Measurements from ENCODE around the gene VPS72. TPM values are rescaled to one million over a fixed set of nuclear protein-coding genes. Genes with fewer than 3 reads are reported as not detected.

The VPS72 gene
- total and polyA plus RNA-seq, 2 donors = 40.2 to 47.2 TPM

- no peak for DNase-seq (ENCODE audit: low read depth in 6 of 9, low spot score in 9 of 9)
- Histone ChIP-seq H3K4me3 (ENCODE audit: low read length in 2 of 2) (no peak overlapping the region), H3K27me3 (ENCODE audit: control insufficient read depth in 2 of 2, insufficient read depth in 1 of 2, low read length in 1 of 2) (peaks cover 0 to 21% of the 10 kb centered on the region in 2 donors), H3K36me3 (ENCODE audit: control insufficient read depth in 2 of 2, insufficient read depth in 2 of 2, low read length in 1 of 2) (no peaks in the 10 kb centered on the region), H3K9me3 (ENCODE audit: control insufficient read depth in 2 of 2, insufficient read depth in 1 of 2, low read length in 1 of 2) (peaks cover 0 to 6% of the 10 kb centered on the region in 2 donors), H3K27ac (ENCODE audit: low read depth in 1 of 2, low read length in 1 of 2) (no peak overlapping the region), H3K4me1 (ENCODE audit: control insufficient read depth in 2 of 2, insufficient read depth in 2 of 2, low read length in 2 of 2) (peaks cover 6 to 39% of the 10 kb centered on the region in 2 donors)
- WGBS = 86% methylated on average over 7 of the region's 7 CpGs
Measured at GRCh38 chr1:151144474-151145303, 45.3 kb downstream of the VPS72 start.

GRCh38 chr1:151143986-151144385 is 46.0 kb downstream of the VPS72 start:
- Histone ChIP-seq H3K27ac (ENCODE audit: low read depth in 1 of 2, low read length in 1 of 2) (no peak overlapping the region), H3K4me3 (ENCODE audit: low read length in 2 of 2) (no peak overlapping the region), H3K9me3 (ENCODE audit: control insufficient read depth in 2 of 2, insufficient read depth in 1 of 2, low read length in 1 of 2) (peaks cover 0 to 6% of the 10 kb centered on the region in 2 donors), H3K4me1 (ENCODE audit: control insufficient read depth in 2 of 2, insufficient read depth in 2 of 2, low read length in 2 of 2) (peaks cover 6 to 39% of the 10 kb centered on the region in 2 donors), H3K36me3 (ENCODE audit: control insufficient read depth in 2 of 2, insufficient read depth in 2 of 2, low read length in 1 of 2) (no peaks in the 10 kb centered on the region), H3K27me3 (ENCODE audit: control insufficient read depth in 2 of 2, insufficient read depth in 1 of 2, low read length in 1 of 2) (peaks cover 0 to 21% of the 10 kb centered on the region in 2 donors)
- DNase-seq (ENCODE audit: low read depth in 6 of 9, low spot score in 9 of 9) = no peak
- 93% methylated on average over 5 of the region's 5 CpGs for WGBS

DNA sequence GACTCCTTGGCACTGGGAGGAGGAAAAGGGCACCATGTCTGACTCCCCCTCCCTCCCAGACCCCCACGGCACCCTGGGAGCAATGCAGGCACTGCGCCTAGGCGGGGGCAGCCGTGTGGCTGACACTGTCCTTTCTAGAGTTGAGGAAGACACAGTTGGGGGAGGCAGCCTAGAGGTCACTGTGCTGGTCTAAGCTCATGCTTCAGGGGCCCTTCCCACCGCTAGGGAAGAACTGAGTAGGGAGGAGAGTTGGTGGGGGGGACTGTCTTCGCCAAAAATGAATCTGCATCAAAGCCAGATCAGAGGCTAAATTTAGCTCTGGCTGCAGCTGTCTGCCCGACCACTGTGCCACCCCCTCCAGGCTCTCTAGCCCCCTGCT is 47.0 kb downstream of the VPS72 start:
- WGBS = 64% methylated on average over 7 of the region's 7 CpGs
- H3K4me1 ChIP-seq (ENCODE audit: control insufficient read depth in 2 of 2, insufficient read depth in 2 of 2, low read length in 2 of 2) = peaks cover 6 to 39% of the 10 kb centered on the region in 2 donors
- no peaks in the 10 kb centered on the region for H3K36me3 ChIP-seq (ENCODE audit: control insufficient read depth in 2 of 2, insufficient read depth in 2 of 2, low read length in 1 of 2)
- no peak overlapping the region for H3K4me3 ChIP-seq (ENCODE audit: low read length in 2 of 2)
- H3K27ac ChIP-seq (ENCODE audit: low read depth in 1 of 2, low read length in 1 of 2) = no peak overlapping the region
- no peak for DNase-seq (ENCODE audit: low read depth in 6 of 9, low spot score in 9 of 9)
- H3K27me3 ChIP-seq (ENCODE audit: control insufficient read depth in 2 of 2, insufficient read depth in 1 of 2, low read length in 1 of 2) = peaks cover 0 to 21% of the 10 kb centered on the region in 2 donors
- peaks cover 0 to 6% of the 10 kb centered on the region in 2 donors for H3K9me3 ChIP-seq (ENCODE audit: control insufficient read depth in 2 of 2, insufficient read depth in 1 of 2, low read length in 1 of 2)

DNA sequence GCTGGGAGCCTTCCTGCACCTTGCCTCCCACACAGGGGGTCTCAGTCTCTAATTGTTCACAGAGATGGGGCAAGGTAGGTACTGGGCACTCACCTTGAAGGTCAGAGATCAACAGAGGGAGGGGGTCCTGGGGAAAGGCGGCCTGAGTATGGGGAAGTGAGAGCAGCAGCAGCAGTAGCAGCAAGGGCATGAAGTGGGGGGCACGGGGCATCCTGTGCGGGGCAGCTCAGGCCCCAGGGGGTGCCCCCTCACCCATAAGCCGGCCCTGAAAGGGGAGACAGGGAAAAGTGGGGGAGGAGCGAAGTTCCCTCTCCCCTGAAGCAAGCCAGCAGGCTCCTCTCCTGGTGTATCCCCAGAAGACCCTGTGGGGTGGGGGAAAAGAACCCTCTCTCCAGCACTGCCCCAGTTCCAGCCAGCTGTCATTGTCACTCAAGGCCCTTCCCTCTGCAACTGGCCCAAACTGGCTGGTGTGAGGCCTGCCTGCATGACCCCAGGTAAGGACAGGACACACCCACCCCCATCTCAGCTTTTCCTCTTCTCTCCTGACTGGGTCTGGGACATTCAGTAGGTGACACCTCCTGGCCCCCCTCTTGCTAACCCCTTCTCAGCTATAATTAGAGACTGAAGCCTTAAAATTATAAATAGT is 47.5 kb downstream of the VPS72 start:
- DNase-seq (ENCODE audit: low read depth in 6 of 9, low spot score in 9 of 9) = no peak
- 91% methylated on average over 5 of the region's 5 CpGs for WGBS

DNA sequence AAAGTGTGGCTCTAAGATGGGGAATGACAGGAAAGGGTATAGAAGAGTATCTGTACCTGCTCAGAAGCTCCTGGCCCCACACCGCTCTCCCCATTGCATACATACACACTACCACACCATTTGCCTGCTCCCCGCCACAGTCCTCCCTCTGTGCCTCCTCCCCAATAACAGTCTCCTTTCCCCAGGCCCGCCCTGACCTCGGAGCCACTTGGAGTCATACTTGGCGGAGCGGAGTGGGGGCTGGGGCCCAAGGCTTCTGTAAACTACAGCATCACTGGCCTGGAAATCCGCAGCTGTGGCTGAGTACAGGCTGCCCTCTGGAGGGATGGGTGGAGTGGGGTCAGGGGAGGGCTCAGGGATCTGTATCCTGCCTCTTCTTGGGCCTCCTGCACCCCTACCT is 52.2 kb downstream of the VPS72 start:
- DNase-seq (ENCODE audit: low read depth in 6 of 9, low spot score in 9 of 9) = no peak
- peaks cover 0 to under 1% of the 10 kb centered on the region in 2 donors for H3K4me1 ChIP-seq (ENCODE audit: control insufficient read depth in 2 of 2, insufficient read depth in 2 of 2, low read length in 2 of 2)
- no peaks in the 10 kb centered on the region for H3K9me3 ChIP-seq (ENCODE audit: control insufficient read depth in 2 of 2, insufficient read depth in 1 of 2, low read length in 1 of 2)
- H3K4me3 ChIP-seq (ENCODE audit: low read length in 2 of 2) = no peak overlapping the region
- H3K27me3 ChIP-seq (ENCODE audit: control insufficient read depth in 2 of 2, insufficient read depth in 1 of 2, low read length in 1 of 2) = peaks cover 0 to 9% of the 10 kb centered on the region in 2 donors
- 97% methylated on average over 7 of the region's 7 CpGs for WGBS
- H3K27ac ChIP-seq (ENCODE audit: low read depth in 1 of 2, low read length in 1 of 2) = no peak overlapping the region
- H3K36me3 ChIP-seq (ENCODE audit: control insufficient read depth in 2 of 2, insufficient read depth in 2 of 2, low read length in 1 of 2) = no peaks in the 10 kb centered on the region

More for the DNA sequence above, 47.5 kb downstream of the VPS72 start:
- H3K9me3 ChIP-seq (ENCODE audit: control insufficient read depth in 2 of 2, insufficient read depth in 1 of 2, low read length in 1 of 2) = peaks cover 0 to 6% of the 10 kb centered on the region in 2 donors
- H3K4me1 ChIP-seq (ENCODE audit: control insufficient read depth in 2 of 2, insufficient read depth in 2 of 2, low read length in 2 of 2) = peaks cover 6 to 39% of the 10 kb centered on the region in 2 donors
- no peak overlapping the region for H3K27ac ChIP-seq (ENCODE audit: low read depth in 1 of 2, low read length in 1 of 2)
- peaks cover 0 to 21% of the 10 kb centered on the region in 2 donors for H3K27me3 ChIP-seq (ENCODE audit: control insufficient read depth in 2 of 2, insufficient read depth in 1 of 2, low read length in 1 of 2)
- no peak overlapping the region for H3K4me3 ChIP-seq (ENCODE audit: low read length in 2 of 2)
- no peaks in the 10 kb centered on the region for H3K36me3 ChIP-seq (ENCODE audit: control insufficient read depth in 2 of 2, insufficient read depth in 2 of 2, low read length in 1 of 2)

DNA sequence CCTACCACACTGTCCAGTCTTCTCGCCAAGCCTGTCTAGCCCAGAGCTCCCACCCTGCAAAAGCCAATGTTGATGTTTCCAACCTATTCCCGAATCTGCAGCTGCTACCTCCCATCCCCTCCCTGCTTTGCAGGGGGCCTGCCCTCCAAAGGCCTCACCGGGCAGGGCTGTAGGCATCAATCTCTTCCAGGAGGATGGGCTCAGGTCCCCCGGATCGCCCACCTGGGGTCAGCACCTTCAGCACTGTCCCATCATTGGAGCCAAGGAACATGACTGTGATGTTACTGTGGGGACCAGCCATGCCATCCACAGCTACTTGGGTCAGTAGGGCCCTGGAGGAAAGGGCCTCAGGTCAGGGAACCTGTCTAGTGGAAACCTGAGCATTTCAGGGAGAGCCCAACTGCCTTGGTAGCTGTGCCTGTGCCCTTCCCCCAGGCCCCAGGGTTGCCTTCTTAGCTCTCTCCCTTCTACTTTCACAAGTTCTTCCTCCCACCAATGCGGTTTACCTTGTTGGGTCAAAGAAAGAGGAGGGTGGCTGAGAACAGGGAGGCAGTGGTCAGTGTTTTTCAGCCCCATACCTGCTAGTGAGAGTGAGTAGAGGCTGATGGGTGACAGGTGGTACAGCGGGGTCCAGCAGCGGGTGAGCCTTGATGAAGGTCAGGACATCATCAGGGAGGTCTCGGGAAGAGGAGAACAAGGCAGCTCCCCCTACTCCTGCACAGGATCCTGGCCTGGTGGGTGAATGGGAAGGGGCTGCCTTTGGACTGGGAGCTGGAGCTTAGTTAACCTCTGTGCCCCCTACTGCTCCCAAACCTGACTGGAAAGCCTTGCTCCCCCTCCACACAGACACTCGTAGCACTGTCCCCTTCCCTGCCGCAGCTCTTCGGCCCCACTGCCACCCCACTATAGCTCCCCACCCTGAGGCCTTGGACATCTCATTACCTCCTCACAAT is 54.3 kb downstream of the VPS72 start:
- WGBS = 96% methylated on average over 12 of the region's 12 CpGs
- Histone ChIP-seq H3K27ac (ENCODE audit: low read depth in 1 of 2, low read length in 1 of 2) (no peak overlapping the region), H3K4me3 (ENCODE audit: low read length in 2 of 2) (no peak overlapping the region), H3K36me3 (ENCODE audit: control insufficient read depth in 2 of 2, insufficient read depth in 2 of 2, low read length in 1 of 2) (no peaks in the 10 kb centered on the region), H3K9me3 (ENCODE audit: control insufficient read depth in 2 of 2, insufficient read depth in 1 of 2, low read length in 1 of 2) (no peaks in the 10 kb centered on the region), H3K4me1 (ENCODE audit: control insufficient read depth in 2 of 2, insufficient read depth in 2 of 2, low read length in 2 of 2) (peaks cover 10 to 16% of the 10 kb centered on the region in 2 donors), H3K27me3 (ENCODE audit: control insufficient read depth in 2 of 2, insufficient read depth in 1 of 2, low read length in 1 of 2) (peaks cover 0 to 22% of the 10 kb centered on the region in 2 donors)
- DNase-seq (ENCODE audit: low read depth in 6 of 9, low spot score in 9 of 9) = no peak

- over 99% methylated on average over 7 of the region's 7 CpGs for WGBS
- DNase-seq (ENCODE audit: low read depth in 6 of 9, low spot score in 9 of 9) = no peak
Measured at GRCh38 chr1:151134991-151135390, 55.0 kb downstream of the VPS72 start.

GRCh38 chr1:151134396-151134795 is 55.6 kb downstream of the VPS72 start:
- no peaks in the 10 kb centered on the region for H3K9me3 ChIP-seq (ENCODE audit: control insufficient read depth in 2 of 2, insufficient read depth in 1 of 2, low read length in 1 of 2)
- no peak for DNase-seq (ENCODE audit: low read depth in 6 of 9, low spot score in 9 of 9)
- 97% methylated on average over 3 of the region's 3 CpGs for WGBS
- peaks cover 0 to 22% of the 10 kb centered on the region in 2 donors for H3K27me3 ChIP-seq (ENCODE audit: control insufficient read depth in 2 of 2, insufficient read depth in 1 of 2, low read length in 1 of 2)
- H3K36me3 ChIP-seq (ENCODE audit: control insufficient read depth in 2 of 2, insufficient read depth in 2 of 2, low read length in 1 of 2) = no peaks in the 10 kb centered on the region
- no peak overlapping the region for H3K4me3 ChIP-seq (ENCODE audit: low read length in 2 of 2)
- no peak overlapping the region for H3K27ac ChIP-seq (ENCODE audit: low read depth in 1 of 2, low read length in 1 of 2)
- peaks cover 10 to 19% of the 10 kb centered on the region in 2 donors for H3K4me1 ChIP-seq (ENCODE audit: control insufficient read depth in 2 of 2, insufficient read depth in 2 of 2, low read length in 2 of 2)

More at GRCh38 chr1:151134991-151135390, 55.0 kb downstream of the VPS72 start:
- Histone ChIP-seq H3K36me3 (ENCODE audit: control insufficient read depth in 2 of 2, insufficient read depth in 2 of 2, low read length in 1 of 2) (no peaks in the 10 kb centered on the region), H3K27ac (ENCODE audit: low read depth in 1 of 2, low read length in 1 of 2) (no peak overlapping the region), H3K27me3 (ENCODE audit: control insufficient read depth in 2 of 2, insufficient read depth in 1 of 2, low read length in 1 of 2) (peaks cover 0 to 22% of the 10 kb centered on the region in 2 donors), H3K4me3 (ENCODE audit: low read length in 2 of 2) (no peak overlapping the region), H3K4me1 (ENCODE audit: control insufficient read depth in 2 of 2, insufficient read depth in 2 of 2, low read length in 2 of 2) (peaks cover 10 to 19% of the 10 kb centered on the region in 2 donors), H3K9me3 (ENCODE audit: control insufficient read depth in 2 of 2, insufficient read depth in 1 of 2, low read length in 1 of 2) (no peaks in the 10 kb centered on the region)
